ENCODE results near the gene TACR1.

Gene TACR1

GRCh38 chr2:75047992-75048625 is 151.2 kb downstream of the TACR1 start:
- DNase-seq (ENCODE audit: low read depth): no peak

GRCh38 chr2:75047189-75047991 is 151.9 kb downstream of the TACR1 start:
- no peak for DNase-seq (ENCODE audit: low read depth)

- no peak for DNase-seq (ENCODE audit: low read depth)
These were observed 153.7 kb downstream of the TACR1 start for GRCh38 chr2:75045526-75046050.

- no peak for DNase-seq (ENCODE audit: low read depth)
These were observed 155.0 kb downstream of the TACR1 start for GRCh38 chr2:75044291-75044690.

GRCh38 chr2:75042823-75043222 is 156.5 kb downstream of the TACR1 start:
- no peak for DNase-seq (ENCODE audit: low read depth)

DNA sequence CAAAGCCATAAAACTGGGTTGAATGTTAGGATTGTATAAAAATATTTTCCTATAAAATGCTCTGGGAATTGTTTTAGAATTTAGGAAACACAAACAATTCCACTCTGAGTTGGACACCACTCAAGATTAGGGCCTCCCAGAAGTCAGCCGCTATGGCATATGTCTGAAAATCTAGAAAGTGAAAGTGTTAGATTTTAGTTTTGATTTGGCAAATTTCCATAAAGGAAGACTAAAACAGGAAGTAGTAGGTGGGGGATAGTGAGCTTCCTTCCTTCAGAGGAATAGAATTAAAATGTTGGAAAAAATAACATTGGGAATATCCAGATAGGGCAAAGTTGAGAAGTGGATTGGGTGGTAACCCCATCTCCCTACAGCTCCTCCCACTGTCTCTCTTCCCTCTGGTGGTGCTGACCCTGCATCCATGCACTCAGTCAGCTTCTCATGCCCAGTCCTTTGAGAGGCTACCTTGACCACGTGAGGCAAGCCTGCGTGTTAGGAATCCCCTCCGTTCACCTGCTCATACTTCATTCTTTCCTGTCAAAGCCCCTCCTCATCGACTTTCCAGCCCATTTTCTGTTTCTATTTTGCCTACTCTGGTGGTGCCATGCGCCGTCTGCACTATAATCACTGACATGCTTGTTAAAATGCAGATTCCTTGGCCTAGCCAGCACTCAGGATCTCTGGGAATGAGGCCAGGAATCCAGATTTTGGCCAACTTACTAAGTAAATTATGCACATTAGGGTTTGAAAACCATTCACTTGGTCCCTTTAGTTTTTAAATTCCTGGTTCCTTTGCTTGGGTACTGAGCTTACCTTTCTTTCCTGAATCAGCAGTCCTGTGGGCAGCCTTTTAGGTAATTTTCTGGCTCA is 157.4 kb downstream of the TACR1 start:
- no peak for DNase-seq (ENCODE audit: low read depth)

DNA sequence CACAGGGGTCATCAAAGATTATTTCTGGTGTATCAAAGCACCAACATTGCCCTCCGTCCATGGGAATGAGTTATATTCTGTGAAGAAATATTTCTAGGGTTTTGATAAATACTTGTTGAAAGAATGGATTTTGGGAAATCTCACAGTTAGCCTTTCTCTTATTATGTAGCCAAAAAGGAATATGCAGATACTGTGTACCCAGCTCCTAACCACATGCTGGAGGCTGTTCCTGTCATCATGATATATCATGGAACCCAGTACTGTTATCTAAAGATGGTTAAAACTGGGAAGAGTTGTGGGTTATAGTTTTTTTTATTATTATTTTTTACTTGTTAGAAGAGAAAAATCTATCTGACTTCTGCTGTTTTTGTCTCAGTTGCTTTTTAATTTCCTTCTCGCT is 158.1 kb downstream of the TACR1 start:
- DNase-seq (ENCODE audit: low read depth): no peak

DNA sequence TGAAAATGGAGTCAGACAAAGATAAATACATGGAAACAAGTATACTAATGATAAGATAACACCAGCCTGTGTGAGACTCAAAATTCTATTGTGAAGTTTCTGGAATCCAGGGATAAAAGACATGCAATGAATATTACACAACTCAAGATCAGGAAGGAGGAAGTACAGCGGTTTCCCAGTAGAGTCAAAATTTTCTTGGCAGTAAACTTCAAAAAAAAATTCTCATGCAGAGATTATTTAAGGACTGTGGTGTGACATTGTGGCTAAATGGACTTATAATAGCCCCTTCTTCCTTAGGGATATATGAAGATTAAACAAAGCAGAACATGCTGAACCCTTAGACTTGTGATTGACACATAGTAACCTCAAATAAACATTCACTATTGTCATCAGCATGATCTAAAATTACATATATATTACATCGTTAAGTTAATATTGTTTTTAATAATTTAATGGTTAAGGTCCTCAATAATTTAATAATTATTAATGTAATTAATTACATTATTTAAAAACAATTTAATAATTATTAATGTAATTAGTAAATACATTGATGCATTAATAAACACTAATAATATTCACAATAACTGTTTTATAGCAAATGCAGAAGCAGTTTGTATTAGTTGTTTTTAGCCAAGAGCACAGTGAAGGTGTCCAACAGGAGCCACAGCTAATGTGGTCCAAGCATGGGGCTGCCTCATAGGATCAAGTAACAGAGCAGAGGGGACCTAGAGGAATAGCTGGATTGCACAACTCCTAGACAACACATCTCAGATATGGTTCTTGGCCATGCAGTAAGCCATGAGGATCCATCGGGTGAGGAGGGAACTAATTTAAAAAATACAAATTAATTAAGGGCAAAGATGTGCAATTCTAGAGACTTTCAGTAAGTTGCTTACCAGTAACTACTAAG is 163.6 kb downstream of the TACR1 start:
- no peak for DNase-seq (ENCODE audit: low read depth)

- DNase-seq (ENCODE audit: low read depth): no peak
These were observed 165.8 kb downstream of the TACR1 start for GRCh38 chr2:75033516-75033915.

- no peak for DNase-seq (ENCODE audit: low read depth)
These were observed 167.2 kb downstream of the TACR1 start for GRCh38 chr2:75031906-75032803.

DNA sequence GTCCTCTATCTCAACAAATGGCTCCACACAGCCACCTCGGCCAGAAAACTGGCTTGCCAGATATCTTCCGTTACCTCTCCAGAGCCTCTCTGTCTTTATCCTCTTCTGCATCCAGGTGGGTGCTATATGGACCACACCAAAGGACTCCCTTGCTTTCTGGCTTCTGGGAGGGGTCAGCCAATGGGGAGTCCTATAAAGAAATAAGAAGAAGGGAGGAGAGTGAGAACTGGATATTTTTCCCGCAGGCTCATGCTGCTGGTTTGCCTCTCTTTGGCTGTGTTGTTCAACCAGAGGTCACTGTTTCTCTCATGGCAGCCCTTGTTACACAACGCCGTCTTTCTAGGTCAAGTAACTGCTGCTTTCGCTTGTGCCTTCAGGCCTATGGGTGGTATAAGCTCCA is 168.1 kb downstream of the TACR1 start:
- DNase-seq (ENCODE audit: low read depth): no peak

DNA sequence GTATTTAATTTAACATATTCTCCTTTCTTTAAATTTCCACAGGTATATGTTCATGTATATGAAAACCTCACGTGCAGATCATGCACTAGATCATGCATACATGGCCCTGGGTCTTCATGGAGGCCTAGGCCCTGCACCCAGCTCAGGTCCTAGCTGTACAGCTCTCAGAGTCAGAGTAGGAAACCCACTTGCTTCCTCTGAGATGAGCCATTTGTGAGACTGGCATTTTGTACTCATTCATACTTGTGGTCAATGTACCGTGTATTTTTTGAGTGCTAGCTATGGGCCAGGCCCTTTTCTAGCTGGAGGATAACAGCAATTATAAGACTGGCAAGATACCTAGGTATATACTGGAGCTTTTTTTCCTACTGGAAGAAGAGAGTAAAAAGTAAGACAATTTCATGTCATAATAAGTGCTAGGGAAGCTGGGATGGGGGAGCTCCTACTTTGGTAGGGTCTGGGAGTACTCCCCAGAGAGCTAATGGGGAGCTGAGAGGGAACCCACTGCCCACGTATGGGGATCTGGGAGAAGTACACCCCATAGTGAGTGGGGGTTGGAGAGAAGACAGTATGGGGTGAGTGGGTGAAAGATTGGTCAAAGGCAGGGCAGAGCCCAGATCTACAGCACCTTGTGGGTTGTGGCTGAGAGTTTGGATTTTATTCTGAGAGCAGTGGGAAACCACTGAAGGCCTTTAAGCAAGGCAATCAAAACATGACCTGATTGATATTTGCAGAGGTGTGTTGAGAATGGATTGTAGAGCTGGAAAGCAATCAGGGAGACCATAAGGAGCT is 168.9 kb downstream of the TACR1 start:
- DNase-seq (ENCODE audit: low read depth): no peak

- no peak for DNase-seq (ENCODE audit: low read depth)
These were observed 171.4 kb downstream of the TACR1 start for GRCh38 chr2:75027886-75028285.

- DNase-seq (ENCODE audit: low read depth): no peak
These were observed 173.5 kb downstream of the TACR1 start for GRCh38 chr2:75025633-75026380.

GRCh38 chr2:75025216-75025615 is 174.1 kb downstream of the TACR1 start:
- no peak for DNase-seq (ENCODE audit: low read depth)

GRCh38 chr2:75023666-75024455 is 175.5 kb downstream of the TACR1 start:
- no peak for DNase-seq (ENCODE audit: low read depth)

- no peak for DNase-seq (ENCODE audit: low read depth)
These were observed 176.8 kb downstream of the TACR1 start for GRCh38 chr2:75022516-75022915.

DNA sequence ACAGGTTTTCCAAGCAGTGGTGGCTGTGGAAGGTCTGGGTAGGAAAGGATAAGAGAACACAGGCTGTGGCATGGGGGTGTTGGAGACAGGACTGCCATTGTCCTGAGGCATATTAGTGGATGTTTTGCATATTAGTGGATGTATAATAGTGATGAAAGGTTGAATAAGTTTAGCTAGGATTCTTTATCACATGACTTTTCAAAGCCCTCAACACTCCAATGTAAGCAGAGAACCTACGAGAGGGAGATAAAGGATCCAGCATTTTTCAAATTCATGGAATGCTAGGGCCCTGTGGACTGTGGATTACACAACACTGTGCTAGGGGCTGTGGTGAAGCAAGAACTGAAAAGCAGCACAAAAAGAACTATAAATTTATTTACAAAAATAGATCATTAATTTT is 177.6 kb downstream of the TACR1 start:
- no peak for DNase-seq (ENCODE audit: low read depth)

Data from T follicular helper cell (primary cell).